H9 (cell line): ENCODE results near the gene ALB. TPM values are rescaled to one million over a fixed set of nuclear protein-coding genes. Genes with fewer than 3 reads are reported as not detected.

Source experiments
- DNase-seq: peaks from one replicate; pipeline ENCODE4 v3.0.0-alpha.2; 2017
- H2AFZ ChIP-seq: one replicate; pipeline ENCODE4 v1.6.1; 2013; ENCODE audit warnings: mild to moderate bottlenecking, low read length, control low read depth, moderate library complexity
- H2AK5ac ChIP-seq: 2 replicates; pipeline ENCODE4 v1.6.1; 2013; ENCODE audit warnings: low read length, control low read depth, mixed read lengths; ENCODE audit not compliant: insufficient read length
- H2BK120ac ChIP-seq: one replicate; pipeline ENCODE4 v1.6.1; 2013; ENCODE audit warnings: low read depth, mild to moderate bottlenecking, low read length, control low read depth, inconsistent platforms; ENCODE audit not compliant: poor library complexity, severe bottlenecking
- H2BK12ac ChIP-seq: 2 replicates; pipeline ENCODE4 v1.6.1; 2013; ENCODE audit warnings: low read length, control low read depth, mixed read lengths, low read depth; ENCODE audit not compliant: insufficient read length
- H2BK15ac ChIP-seq: 2 replicates; pipeline ENCODE4 v1.6.1; 2013; ENCODE audit warnings: low read depth, low read length, control low read depth
- H2BK20ac ChIP-seq: one replicate; pipeline ENCODE4 v1.6.1; 2013; ENCODE audit warnings: low read depth, mild to moderate bottlenecking, low read length, control low read depth, inconsistent platforms; ENCODE audit not compliant: poor library complexity, severe bottlenecking
- H2BK5ac ChIP-seq: 2 replicates; pipeline ENCODE4 v1.6.1; 2013; ENCODE audit warnings: low read length, control low read depth, mixed read lengths; ENCODE audit not compliant: insufficient read length
- H3K14ac ChIP-seq: 2 replicates; pipeline ENCODE4 v1.6.1; 2013; ENCODE audit warnings: low read length, control low read depth; ENCODE audit not compliant: insufficient read depth
- H3K18ac ChIP-seq: 2 replicates; pipeline ENCODE4 v1.6.1; 2013; ENCODE audit warnings: low read depth, mild to moderate bottlenecking, mixed read lengths, low read length, control low read depth; ENCODE audit not compliant: insufficient read length
- H3K23ac ChIP-seq: 2 replicates; pipeline ENCODE4 v1.6.1; 2013; ENCODE audit warnings: low read length, control low read depth, mixed read lengths, low read depth; ENCODE audit not compliant: insufficient read length
- H3K23me2 ChIP-seq: 2 replicates; pipeline ENCODE4 v1.6.1; 2013; ENCODE audit warnings: low read depth, mild to moderate bottlenecking, mixed read lengths, low read length, control low read depth; ENCODE audit not compliant: insufficient read length, poor library complexity, severe bottlenecking
- H3K27ac ChIP-seq: 2 replicates; pipeline ENCODE4 v1.5.1; 2013; ENCODE audit warnings: low read length, control low read depth, mixed read lengths, low read depth; ENCODE audit not compliant: insufficient read length
- H3K27me3 ChIP-seq: 2 replicates; pipeline ENCODE4 v1.6.1; 2013; ENCODE audit warnings: low read length, control low read depth, inconsistent platforms; ENCODE audit not compliant: insufficient read depth
- H3K4ac ChIP-seq: 2 replicates; pipeline ENCODE4 v1.6.1; 2013; ENCODE audit warnings: low read depth, mild to moderate bottlenecking, control low read depth, inconsistent platforms, low read length, moderate library complexity
- H3K4me1 ChIP-seq: 2 replicates; pipeline ENCODE4 v1.6.1; 2013; ENCODE audit warnings: low read length, control low read depth, inconsistent platforms; ENCODE audit not compliant: insufficient read depth
- H3K4me2 ChIP-seq: 2 replicates; pipeline ENCODE4 v1.6.1; 2013; ENCODE audit warnings: low read length, control low read depth, mixed read lengths; ENCODE audit not compliant: insufficient read length, insufficient read depth
- H3K56ac ChIP-seq: 2 replicates; pipeline ENCODE4 v1.6.1; 2013; ENCODE audit warnings: low read depth, mild to moderate bottlenecking, mixed read lengths, low read length, control low read depth; ENCODE audit not compliant: insufficient read length
- H3K79me1 ChIP-seq: 2 replicates; pipeline ENCODE4 v1.6.1; 2013; ENCODE audit warnings: low read depth, mild to moderate bottlenecking, moderate library complexity, low read length, control low read depth, inconsistent platforms; ENCODE audit not compliant: insufficient read depth, poor library complexity, severe bottlenecking
- H3K79me2 ChIP-seq: 2 replicates; pipeline ENCODE4 v1.6.1; 2013; ENCODE audit warnings: low read length, control low read depth, inconsistent platforms; ENCODE audit not compliant: insufficient read depth
- H3K9ac ChIP-seq: 2 replicates; pipeline ENCODE4 v1.6.1; 2013; ENCODE audit warnings: low read length, control low read depth, mixed read lengths; ENCODE audit not compliant: insufficient read length; ENCODE audit errors: extremely low read depth
- H3K9me3 ChIP-seq: one replicate; pipeline ENCODE4 v1.6.1; 2013; ENCODE audit warnings: low read depth, low read length, inconsistent platforms; ENCODE audit not compliant: control insufficient read depth
- H3T11ph ChIP-seq: one replicate; pipeline ENCODE4 v1.6.1; 2013; ENCODE audit warnings: mild to moderate bottlenecking, low read length, control low read depth, inconsistent platforms
- H4K20me1 ChIP-seq: one replicate; pipeline ENCODE4 v1.6.1; 2013; ENCODE audit not compliant: control insufficient read depth, insufficient read length, insufficient read depth
- H4K5ac ChIP-seq: 2 replicates; pipeline ENCODE4 v1.6.1; 2013; ENCODE audit warnings: low read depth, mild to moderate bottlenecking, mixed read lengths, low read length, control low read depth; ENCODE audit not compliant: insufficient read length
- H4K8ac ChIP-seq: replicated peaks from 2 replicates; pipeline ENCODE4 v1.6.1; 2013; ENCODE audit warnings: low read length, control low read depth, mixed read lengths, low read depth; ENCODE audit not compliant: insufficient read length
- H4K91ac ChIP-seq: 2 replicates; pipeline ENCODE4 v1.6.1; 2013; ENCODE audit warnings: low read depth, mild to moderate bottlenecking, moderate library complexity, mixed read lengths, low read length, control low read depth; ENCODE audit not compliant: insufficient read length
- H3K27ac Mint-ChIP-seq, 3 experiments: 2 replicates in 2 of 3; 3 replicates in 1 of 3; pipeline ENCODE4 v1.8.0; 2020 to 2021; ENCODE audit warnings: mixed read lengths in 3 of 3, mild to moderate bottlenecking in 1 of 3, moderate library complexity in 1 of 3
- H3K27me3 Mint-ChIP-seq: 2 replicates; pipeline ENCODE4 v1.8.0; 2021; ENCODE audit warnings: low read depth, mild to moderate bottlenecking, moderate library complexity, mixed read lengths
- H3K36me3 Mint-ChIP-seq, 3 experiments: 2 replicates in 2 of 3; 3 replicates in 1 of 3; pipeline ENCODE4 v1.8.0; 2020 to 2021; ENCODE audit warnings: low read depth in 3 of 3, mixed read lengths in 3 of 3; ENCODE audit not compliant: insufficient read depth in 1 of 3
- H3K4me1 Mint-ChIP-seq, 2 experiments: 2 replicates each; pipeline ENCODE4 v1.8.0; 2020; ENCODE audit warnings: mixed read lengths in 2 of 2
- H3K4me3 Mint-ChIP-seq, 2 experiments: 2 replicates in 1 of 2; 3 replicates in 1 of 2; pipeline ENCODE4 v1.8.0; 2020 to 2021; ENCODE audit warnings: mild to moderate bottlenecking in 2 of 2, mixed read lengths in 2 of 2, moderate library complexity in 1 of 2
- H3K9me3 Mint-ChIP-seq, 2 experiments: 2 replicates in 1 of 2; 3 replicates in 1 of 2; pipeline ENCODE4 v1.8.0; 2020; ENCODE audit warnings: mild to moderate bottlenecking in 2 of 2, mixed read lengths in 2 of 2, moderate library complexity in 1 of 2
- total RNA-seq: library from RNA; stranded (reverse); gene quantifications from 2 replicates; pipeline ENCODE4 v1.2.1, GENCODE V29; 2021
- TF ChIP-seq, protein P1 (sequence below): fragments of 200-600 bp; sonication (generic); conservative IDR thresholded peaks from 3 replicates; pipeline ENCODE4 v1.8.0; 2021; ENCODE audit warnings: antibody characterized with exemption, mild to moderate bottlenecking

ALB gene
- total RNA-seq, 1 experiment from 2014 or later, result not detected

DNA sequence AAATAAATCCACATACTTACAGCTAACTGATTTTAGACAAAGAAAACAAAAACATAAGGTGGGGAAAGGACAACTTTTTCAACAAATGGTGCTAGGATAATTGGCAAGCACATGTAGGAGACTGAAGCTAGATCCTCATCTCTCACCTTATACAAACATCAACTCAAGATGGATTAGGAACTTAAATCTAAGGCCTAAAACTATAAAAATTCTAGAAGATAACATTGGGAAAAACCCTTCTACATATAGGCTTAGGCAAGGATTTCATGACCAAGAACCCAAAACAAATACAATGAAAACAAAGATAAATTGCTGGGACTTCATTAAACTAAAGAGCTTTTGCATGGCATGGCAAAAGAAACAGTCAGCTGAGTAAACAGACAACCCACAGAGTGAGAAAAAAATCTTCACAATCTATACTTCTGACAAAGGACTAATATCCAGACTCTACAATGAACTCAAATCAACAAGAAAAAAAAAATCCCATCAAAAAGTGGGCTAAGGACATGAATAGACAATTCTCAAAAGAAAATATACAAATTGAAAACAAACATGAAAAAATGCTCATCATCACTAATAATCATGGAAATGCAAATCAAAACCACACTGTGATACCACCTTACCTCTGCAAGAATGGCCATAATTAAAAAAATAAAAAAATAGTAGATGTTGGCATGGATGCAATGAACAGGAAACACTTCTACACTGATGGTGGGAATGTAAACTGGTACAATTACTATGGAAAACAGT is 17.8 kb downstream of the ALB start:
- Histone ChIP-seq H3K9ac (no peak overlapping the region), H3K4me2 (no peak overlapping the region), H2AFZ (no peak overlapping the region), H3K56ac (no peak overlapping the region), H2AK5ac (no peak overlapping the region), H3K9me3 (no peaks in the 10 kb centered on the region), H3K79me2 (no peaks in the 10 kb centered on the region), H3T11ph (no peak overlapping the region), H3K18ac (no peak overlapping the region), H4K20me1 (no peaks in the 10 kb centered on the region), H3K23ac (no peak overlapping the region), H2BK15ac (no peak overlapping the region), H2BK12ac (no peak overlapping the region), H2BK5ac (no peak overlapping the region), H3K27ac (no peak overlapping the region), H4K8ac (no peak overlapping the region), H2BK120ac (no peak overlapping the region), H4K91ac (no peak overlapping the region), H3K4ac (no peak overlapping the region), H3K79me1 (no peaks in the 10 kb centered on the region), H3K27me3 (no peaks in the 10 kb centered on the region), H3K4me1 (no peaks in the 10 kb centered on the region), H4K5ac (no peak overlapping the region), H3K23me2 (no peaks in the 10 kb centered on the region), H3K14ac (no peak overlapping the region), H2BK20ac (no peak overlapping the region)
- no peak overlapping the region; a peak in 1 of 5 replicates for H3K4me3 Mint-ChIP-seq
- TF ChIP-seq, protein P1, sequence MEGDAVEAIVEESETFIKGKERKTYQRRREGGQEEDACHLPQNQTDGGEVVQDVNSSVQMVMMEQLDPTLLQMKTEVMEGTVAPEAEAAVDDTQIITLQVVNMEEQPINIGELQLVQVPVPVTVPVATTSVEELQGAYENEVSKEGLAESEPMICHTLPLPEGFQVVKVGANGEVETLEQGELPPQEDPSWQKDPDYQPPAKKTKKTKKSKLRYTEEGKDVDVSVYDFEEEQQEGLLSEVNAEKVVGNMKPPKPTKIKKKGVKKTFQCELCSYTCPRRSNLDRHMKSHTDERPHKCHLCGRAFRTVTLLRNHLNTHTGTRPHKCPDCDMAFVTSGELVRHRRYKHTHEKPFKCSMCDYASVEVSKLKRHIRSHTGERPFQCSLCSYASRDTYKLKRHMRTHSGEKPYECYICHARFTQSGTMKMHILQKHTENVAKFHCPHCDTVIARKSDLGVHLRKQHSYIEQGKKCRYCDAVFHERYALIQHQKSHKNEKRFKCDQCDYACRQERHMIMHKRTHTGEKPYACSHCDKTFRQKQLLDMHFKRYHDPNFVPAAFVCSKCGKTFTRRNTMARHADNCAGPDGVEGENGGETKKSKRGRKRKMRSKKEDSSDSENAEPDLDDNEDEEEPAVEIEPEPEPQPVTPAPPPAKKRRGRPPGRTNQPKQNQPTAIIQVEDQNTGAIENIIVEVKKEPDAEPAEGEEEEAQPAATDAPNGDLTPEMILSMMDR, result no peak
- H3K27me3 Mint-ChIP-seq, result no peaks in the 10 kb centered on the region
- no peaks in the 10 kb centered on the region for H3K36me3 Mint-ChIP-seq
- H3K9me3 Mint-ChIP-seq, result no peaks in the 10 kb centered on the region
- no peaks in the 10 kb centered on the region for H3K4me1 Mint-ChIP-seq
- DNase-seq, result no peak
- no peak overlapping the region; a peak in 1 of 7 replicates for H3K27ac Mint-ChIP-seq
